Stimulated activated CD4-positive, alpha-beta T cell treated with anti-CD3 and anti-CD28 coated beads, TNF-alpha, amount 100 ng/mL, for 1 hour (primary cell): ENCODE data around the gene C1orf159.
"Not testable (repeated sequence)": the region's sequence is repeated elsewhere in the genome, so short reads cannot be mapped to it uniquely, and the experiment has no call there.

Experiments
- DNase-seq, 3 donors: peaks; one replicate each; pipeline ENCODE4 v3.0.0-alpha.2; 2020; ENCODE audit warnings: low read depth in 3 of 3, low spot score in 1 of 3

The C1orf159 gene

DNA sequence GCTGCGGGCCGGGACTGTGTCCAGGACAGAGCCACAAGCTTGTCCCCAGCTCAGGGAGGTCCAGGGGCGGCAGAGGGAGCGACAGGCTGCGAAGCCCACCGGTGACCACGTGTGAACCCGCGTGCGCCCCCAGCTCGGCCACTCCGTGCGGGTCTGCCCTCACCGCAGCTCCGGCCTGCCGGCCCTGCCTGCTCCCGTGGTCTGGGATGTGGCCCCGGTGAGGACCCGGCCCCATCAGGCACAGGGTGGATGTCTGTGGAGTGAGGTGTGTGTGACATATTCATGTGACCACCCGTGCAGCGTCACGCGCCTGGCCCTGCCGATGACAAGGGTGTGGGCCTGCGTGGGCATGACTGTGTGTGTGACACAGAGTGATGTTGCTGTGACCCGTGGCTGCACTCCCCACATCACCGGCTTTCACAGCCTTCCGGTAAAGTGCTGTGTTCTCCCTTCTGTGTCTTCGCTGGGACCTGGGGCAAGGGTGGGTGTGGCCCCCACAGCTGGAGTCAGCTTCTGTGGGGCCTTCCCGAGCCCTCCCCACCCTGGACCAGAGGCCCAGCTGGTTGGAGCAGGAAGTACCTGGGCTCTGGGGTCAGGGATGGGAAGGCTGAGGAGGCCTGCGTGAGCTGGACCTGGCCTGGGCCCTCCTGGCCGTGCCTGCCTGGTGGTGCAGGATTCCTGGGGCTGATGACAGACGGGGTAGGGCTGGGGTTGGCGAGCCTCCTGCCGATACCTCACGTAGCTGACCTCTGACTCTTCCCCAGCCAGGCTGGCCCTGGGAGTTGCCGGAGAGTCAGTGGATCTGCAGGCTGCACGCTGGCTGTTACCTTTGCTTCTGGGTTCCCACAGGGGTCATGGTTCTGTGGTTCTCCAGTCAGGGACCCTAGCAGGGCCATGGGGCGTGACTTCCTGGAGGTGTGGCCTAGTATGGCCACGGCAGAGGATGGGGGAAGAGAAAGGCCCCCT is 45.9 kb downstream of the C1orf159 start:
- no peak for DNase-seq

DNA sequence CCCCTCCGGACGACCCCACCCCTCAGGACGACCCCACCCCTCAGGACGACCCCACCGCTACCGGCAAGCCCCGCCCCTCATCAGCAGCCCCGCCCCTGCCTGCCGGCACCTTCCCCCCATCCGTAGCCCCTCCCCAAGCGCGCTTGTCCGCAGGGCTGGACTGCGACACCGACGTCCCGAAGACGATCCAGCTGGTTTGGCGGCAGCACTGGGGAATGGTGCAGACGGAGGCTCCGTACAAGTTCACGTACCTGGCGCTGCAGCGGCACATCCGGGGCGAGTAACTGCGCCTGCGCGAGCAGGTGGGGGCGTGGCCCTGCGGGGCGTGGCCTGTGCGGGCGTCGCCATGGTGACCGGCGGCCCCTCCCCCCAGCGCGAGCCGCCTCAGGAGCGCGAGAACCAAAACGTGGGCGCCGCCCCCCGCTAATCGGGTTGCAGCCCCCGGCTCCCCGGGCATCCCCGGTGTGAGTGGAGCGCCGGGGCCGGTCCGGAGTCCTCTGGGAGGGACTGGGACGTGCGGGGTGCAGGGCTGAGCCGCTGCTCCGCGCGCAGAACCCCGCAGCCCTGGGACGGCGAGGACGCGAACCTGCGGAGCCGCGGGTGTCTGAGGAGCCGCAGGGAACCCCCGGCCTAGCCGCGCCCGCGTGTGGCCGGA is 46.7 kb downstream of the C1orf159 start:
- peak; percentile 75 to 94 (median 90) for DNase-seq

DNA sequence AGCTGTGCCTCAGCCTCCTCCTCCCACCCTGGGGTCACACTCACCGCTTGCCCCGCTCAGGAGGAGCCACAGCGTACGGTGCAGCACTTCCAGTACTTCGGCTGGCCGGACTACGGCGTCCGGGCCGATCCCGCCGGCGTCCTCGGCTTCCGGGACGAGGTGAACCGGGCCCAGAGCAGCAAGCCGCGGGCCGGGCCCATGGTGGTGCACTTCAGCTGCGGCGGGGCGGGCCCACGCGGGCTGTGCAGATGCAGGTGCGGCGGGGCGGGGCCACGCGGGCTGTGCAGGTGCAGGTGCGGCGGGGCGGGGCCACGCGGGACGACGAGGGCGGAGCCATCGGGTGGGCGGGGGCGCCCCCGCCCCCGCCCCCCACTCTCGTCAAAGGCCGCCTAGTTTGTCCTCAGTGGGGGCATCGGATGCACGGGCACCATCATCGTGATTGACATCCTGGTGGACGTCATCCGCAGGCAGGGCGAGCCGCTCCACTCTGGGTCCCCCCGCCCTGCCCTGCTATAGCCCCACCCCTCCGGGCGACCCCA is 47.3 kb downstream of the C1orf159 start:
- no peak for DNase-seq

DNA sequence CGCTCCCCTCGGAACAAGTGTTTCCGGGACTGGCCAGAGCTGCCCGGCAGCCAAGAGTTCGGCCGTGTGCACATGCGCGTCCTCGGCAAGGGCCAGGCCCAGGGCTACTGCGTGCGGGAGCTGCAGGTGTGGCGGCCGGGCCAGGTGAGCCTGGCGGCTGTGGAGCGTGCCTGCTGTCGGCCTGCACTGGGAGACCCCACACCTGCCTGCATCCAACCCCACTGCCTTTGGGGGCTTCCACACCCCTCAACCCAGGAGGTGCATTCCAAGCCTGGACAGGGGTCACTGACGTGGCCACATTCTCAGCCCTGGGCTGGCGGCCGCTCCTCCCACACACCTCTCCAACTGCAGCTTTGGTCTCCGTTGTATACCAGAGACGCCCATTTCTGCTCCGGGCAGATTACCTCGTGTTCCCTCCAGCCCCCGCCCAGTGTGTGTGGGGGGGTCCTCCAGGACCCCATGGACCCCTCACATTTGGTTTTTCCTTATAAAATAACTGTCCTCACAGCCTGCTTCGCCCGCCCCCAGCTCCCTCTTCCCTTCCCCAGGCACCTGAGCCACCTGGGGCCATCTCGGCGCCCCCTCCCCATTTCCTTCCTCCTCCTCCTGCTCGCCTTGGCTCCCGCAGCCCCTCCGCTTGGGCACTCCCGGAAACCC is 47.9 kb downstream of the C1orf159 start:
- no peak for DNase-seq

DNA sequence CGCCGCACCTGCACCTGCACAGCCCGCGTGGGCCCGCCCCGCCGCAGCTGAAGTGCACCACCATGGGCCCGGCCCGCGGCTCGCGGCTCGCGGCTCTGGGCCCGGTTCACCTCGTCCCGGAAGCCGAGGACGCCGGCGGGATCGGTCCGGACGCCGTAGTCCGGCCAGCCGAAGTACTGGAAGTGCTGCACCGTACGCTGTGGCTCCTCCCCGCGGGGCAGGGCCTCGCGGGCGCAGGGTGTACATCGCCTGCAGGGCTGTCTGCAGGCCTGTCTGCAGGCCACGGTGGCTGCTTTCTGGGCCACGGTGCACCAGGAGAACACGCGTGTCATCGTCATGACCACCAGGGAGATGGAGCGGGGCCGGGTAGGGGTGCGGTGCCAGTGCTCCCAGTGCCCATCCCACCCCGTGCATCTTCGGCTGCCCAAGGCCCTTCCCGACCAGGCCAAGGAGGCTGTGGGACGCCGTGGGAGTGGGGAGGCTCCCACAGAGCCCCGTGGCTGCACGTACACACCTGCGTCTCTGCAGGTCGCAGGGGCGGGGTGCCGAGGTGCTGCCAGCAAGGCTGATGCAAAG is 48.5 kb downstream of the C1orf159 start:
- no peak for DNase-seq

DNA sequence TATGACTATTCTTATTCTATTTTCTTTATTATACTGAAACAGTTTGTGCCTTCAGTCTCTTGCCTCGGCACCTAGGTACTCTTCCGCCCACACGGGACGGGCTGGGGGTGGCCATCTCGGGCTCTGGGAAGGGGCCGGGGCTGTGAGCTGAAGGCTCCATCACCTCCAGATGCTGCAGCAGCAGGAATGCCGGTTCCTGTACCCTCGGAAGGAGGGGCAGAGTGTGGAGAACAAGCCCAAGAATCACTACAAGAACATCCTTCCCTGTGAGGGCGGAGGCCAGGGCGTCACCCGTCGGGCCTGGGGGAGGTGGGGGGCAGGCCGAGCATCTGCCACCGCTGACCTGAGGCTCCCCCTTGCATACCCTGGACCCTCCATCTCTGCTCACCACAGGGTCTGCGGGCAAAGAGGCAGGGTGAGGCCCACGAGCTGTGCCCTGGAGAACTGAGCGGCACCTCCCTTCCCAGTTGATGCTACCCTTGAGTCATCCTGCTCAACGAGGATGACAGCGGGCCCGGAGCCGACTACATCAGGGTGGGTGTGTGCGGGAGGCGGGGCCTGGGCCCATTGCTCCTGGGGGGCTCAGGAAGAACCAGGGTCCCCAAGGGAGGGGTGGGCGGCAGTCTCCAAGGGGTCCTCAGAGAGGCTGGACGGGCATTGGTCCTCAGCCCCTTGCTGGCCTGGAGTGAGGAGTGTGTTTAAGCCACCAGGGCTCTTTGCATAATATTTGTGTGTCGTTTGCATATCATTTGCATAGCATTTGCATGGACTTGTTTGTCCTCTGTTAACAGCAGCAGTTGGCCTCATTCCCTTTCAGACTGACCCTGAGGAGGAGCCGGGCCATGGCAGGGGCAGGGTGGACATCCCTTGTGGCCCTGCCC is 49.2 kb downstream of the C1orf159 start:
- DNase-seq: no peak

DNA sequence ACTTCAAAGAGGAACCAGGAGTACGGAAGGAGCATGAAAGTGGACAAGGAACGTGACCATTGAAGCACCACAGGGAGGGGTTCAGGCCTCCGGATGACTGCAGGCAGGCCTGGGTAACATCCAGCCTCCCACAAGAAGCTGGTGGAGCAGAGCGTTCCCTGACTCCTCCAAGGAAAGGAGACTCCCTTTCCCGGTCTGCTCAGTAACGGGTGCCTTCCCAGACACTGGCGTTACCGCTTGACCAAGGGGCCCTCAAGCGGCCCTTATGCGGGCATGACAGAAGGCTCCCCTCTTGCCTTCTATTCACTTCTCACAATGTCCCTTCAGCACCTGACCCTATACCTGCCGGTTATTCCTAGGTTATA is 50.0 kb downstream of the C1orf159 start:
- DNase-seq: not testable (repeated sequence)

DNA sequence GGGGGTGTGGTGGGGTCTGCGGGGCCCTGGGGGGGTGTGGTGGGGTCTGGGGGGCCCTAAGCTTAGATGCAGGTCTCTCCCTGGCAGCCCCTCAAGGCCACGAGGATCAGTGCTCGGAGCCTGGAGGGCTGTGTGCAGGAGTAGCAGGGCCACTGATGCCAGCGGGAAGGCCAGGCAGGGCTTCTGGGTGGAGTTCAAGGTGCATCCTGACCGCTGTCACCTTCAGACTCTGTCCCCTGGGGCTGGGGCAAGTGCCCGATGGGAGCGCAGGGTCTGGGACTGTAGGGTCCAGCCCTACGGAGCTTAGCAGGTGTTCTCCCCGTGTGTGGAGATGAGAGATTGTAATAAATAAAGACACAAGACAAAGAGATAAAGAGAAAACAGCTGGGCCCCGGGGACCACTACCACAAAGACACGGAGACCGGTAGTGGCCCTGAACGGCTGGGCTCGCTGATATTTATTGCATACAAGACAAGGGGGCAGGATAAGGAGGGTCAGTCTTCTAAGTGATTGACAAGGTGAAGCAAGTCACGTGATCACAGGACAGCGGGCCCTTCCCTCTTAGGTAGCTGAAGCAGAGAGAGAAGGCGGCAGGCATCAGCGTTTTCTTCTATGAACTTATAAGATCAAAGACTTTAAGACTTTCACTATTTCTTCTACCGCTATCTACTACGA is 50.5 kb downstream of the C1orf159 start:
- DNase-seq: no peak

DNA sequence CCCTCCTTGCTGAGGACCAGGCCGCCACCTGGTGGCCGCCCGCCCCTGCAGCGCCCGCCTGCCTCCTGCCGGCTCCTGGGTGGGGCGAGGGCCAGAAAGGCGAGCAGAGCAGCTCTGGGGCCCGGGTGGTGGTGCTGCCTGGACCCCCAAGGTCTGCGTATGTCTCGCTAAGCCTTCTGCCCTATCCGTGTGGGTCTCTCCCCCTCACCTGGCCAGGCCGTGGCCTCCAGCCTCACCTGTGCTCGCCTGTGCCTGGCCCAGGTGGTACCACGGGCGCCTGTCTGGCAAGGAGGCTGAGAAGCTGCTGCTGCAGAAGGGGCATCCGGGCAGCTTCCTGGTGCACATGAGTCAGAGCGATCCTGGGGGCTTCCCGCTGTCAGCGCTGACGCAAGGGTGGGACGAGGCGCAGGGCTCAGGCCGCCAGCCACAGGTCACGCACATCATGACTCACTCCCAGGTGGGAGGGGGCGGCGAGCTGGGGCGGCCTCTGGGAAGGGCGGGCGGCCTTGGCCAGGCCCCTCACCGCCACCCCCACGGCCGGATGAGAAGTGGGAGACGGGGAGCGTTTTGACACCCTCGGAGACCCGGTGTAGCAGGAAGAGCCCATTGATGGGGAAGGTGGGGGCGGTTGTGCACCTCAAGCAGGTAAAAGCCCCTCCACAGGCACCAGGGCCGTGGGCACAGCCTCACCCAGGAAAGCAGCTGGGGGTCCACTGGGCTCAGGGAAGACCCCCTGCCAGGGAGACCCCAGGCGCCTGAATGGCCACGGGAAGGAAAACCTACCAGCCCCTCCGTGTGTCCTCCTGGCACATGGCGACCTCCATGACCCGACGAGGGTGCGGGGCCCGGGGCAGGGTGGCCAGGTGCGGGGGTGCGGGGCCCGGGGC is 51.7 kb downstream of the C1orf159 start:
- peak; percentile 72 to 79 (median 74) for DNase-seq

DNA sequence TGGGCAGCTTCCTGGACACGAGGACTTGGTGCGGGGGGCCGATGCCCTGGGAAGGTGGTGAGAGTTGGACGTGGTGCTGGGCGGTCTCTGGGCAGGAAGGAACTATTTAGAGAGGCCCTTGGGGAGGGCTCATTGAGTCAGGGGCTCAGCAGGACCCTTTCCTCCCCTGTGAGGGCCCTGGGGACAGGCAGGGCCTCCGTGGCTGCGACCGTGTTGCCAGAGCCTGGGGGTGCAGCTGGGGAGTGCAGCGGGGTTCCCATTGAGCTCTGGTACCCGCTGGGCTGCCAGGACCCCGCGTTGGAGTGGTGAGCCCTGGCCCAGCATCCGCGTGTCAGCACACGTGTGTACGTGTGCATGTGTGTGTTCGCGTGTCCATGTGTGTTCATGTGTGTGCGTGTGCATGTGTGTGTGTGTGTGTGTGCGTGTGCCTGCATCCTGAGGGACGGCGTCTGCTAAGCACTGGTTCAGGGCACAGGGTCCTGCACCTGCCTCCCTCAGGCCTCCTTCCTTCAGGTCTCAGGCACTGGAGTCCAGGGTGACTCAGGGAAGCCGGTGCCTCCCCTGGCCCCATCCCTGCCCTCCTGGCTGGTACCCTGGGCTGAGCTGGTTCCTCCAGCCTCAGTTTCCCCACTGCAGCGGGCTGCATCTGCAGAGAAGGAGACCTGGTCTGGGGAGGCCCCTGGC is 52.5 kb downstream of the C1orf159 start:
- no peak for DNase-seq

DNA sequence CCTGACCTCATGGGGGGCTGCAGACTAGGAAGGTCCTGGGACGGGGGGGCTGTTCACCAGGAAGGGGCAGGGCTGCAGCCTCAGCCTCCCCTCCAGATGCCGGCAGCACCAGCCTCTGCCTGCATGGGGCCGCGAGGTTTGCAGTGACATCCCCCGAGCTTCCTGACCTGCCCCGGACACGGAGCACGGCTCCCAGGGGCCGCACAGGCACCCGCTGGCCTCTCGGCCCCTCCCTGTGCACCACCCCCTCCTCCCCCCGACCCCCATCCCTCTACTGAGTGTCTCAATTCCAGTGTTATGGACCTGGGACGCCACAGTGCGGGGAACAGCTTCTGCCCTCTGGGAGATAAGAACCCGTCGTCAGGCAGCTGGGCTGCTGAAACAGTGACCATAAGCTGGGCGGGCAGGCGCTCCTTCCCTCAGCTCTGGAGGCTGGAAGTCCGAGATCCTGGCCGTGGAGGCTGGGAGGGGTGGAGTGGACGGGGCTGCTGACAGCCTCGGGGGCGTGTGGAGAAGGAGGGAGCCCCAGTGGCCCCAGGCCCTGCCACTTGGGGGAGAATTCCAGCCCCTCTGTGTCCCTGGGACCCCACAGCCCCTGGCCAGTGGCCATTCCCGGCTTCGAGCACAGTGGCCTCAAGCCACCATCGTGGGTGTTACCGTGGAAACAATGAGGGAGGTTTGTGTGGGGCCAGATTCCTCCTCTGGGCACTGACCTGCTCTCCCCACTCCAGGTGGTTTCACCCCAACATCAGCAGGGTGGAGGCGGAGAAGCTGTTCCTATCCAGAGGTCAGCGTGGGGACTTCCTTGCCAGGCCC is 53.3 kb downstream of the C1orf159 start:
- DNase-seq: no peak

DNA sequence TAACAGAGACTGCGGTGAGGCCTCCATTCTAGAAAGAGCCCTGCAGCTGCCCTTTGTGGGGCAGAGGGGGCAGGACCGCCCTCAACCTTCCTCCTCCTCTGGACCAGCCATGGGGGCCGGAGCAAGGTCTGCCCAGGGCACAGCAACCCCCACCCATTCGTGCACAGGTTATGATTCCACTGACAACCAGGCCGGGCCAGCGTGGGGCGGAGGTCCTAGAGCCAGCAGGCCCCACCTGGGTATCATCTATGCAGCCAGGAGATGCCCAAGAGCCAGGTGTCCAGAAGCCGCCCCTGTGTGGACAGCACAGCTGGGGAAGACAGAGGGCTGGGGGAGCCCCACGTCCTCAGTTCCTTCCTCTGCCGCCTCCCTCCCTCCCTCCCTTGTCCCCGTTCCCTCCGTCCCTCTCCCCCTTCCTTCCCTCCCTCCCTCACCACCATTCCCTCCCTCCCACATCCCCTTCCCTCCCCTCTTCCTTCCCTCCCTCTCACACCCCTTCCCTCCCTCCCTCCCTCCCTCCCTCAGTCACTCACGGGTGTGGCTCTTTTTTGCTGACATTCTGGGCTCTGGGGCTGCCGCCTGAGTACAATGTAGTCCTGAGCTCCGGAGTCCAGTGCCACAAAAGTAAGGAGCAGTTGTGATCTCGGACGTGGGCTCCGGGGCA is 54.1 kb downstream of the C1orf159 start:
- DNase-seq: no peak

DNA sequence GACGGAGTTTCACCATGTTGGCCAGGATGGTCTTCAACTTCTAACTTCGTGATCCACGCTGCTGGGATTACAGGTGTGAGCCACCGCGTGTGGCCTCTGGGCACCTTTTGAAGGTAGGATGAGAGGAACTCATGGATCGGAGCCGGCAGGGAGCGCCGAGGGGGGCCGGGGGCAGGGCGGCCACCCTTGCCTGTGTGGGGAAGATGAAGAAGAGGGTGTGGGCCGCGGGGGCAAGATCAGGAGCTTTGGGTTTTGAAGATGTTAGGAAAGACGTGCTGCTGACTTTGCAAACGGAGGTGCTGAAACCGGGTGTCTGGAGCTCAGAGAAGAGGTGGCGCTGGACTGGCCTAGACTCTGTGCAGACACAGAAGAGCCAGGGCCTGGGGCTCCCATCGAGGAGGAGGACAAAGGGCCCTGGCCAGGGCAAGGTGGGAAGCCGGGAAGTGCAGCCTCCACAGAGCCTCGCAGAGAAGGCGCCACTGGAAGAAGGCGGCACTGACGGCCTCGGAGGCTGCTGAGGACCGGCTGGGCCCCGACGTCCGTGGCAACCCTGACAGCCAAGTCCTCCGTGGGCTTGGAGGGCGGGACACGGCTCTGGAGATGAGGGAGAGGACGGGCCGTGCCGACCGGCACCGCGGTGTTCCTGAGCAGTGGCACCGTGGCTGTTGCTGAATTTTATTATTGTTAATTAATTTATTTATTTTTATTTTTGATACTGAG is 55.4 kb downstream of the C1orf159 start:
- no peak for DNase-seq

DNA sequence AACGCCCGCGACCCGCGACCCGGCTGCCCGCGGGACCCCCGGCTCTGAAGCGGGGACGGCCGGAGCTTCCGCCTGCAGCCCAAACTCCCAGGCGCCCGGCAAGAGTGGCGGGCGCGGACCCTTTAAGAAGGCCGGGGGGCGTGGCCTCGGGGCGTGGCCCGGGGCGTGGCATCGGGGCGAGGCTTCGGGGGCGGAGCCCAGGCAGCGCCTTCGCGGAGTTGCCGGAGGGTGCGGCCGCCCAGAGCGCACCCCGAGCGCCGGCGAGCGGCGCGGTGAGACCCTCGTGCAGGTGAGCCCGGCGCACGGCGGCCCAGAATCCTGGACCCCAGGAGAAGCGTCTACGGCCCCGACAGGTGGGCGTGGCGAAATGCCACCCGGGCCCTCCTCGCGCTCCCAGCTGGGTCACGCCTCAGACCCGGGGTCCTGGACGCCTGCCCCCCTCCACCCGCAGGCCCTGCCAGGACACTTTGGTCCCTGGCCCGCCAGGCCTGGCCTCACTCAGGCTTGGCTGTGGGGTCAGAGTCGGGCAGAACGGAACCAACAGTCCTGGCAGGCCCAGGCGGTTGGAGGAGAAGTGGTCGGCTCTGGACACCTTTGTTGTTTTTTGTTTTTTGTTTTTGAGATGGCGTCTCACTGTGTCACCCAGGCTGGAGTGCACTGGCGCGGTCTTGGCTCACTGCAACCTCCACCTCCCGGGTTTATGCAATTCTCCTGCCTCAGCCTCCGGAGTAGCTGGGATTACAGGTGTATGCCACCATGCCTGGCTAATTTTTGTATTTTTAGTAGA is 56.2 kb downstream of the C1orf159 start:
- peak; percentile 73 to 97 (median 84) for DNase-seq

DNA sequence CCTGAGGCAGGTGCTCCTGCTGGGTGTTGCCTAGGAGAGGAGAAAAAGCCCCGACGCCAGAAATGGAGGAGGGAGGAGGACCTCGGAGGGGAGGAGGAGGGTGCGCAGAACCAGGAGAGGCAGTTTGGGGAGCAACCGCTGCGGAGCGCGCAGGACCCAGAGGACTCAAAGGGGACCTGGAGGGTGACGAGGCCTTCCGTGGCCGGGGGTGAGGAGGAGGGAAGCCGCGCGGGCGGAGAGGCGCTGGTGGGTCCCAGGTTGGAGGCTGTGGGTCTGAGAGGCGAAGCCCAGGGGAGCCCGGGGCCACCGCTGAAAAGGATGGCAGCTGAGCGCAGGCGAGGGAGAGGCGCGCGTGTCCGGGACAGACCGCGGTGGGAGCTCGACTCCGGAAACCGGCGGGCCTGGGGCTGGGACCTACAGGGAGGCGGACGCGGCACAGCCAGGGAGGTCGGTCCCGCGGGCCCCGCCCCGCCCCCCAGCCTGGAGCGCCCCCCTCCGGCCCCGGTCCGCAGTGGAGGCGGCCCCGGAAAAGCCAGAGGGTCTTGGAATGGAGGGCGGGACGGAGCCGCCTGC is 56.9 kb downstream of the C1orf159 start:
- no peak for DNase-seq
